Common myeloid progenitor, CD34-positive (primary cell): Measurements from ENCODE around the gene SH3BP2.

ENCODE experiments used
- CTCF ChIA-PET: fragments of 350-600 bp; sonication (Branson Sonifier 250); formaldehyde crosslinking; loops from one replicate; lab custom pipeline; 2021; ENCODE audit warnings: antibody characterized with exemption; lab: Charles Lee
- POLR2A ChIA-PET: fragments of 350-600 bp; sonication (Branson Sonifier 250); formaldehyde crosslinking; loops from one replicate; lab custom pipeline; 2021; ENCODE audit warnings: antibody characterized with exemption; lab: Charles Lee
- DNase-seq, 3 donors: peaks; one replicate each; pipeline versions ENCODE4 v3.0.0 to v3.0.0-alpha.2; 2013
- H3K27ac ChIP-seq, 2 experiments: 1 replicate in 1 of 2; 2 replicates in 1 of 2; pipeline ENCODE4 v1.7.0; 2013; ENCODE audit warnings: inconsistent platforms in 2 of 2, low read length in 2 of 2, mild to moderate bottlenecking in 2 of 2, low read depth in 1 of 2, moderate library complexity in 1 of 2; ENCODE audit not compliant: severe bottlenecking in 2 of 2, insufficient read depth in 1 of 2, poor library complexity in 1 of 2
- H3K27me3 ChIP-seq, 5 experiments: replicated peaks in 2 of 5; 1 replicate in 3 of 5; 2 replicates in 2 of 5; pipeline versions ENCODE4 v1.6.1 to v1.7.0; 2013; ENCODE audit warnings: low read length in 4 of 5, mild to moderate bottlenecking in 2 of 5, moderate library complexity in 2 of 5, inconsistent platforms in 1 of 5; ENCODE audit not compliant: insufficient read depth in 5 of 5, control insufficient read depth in 4 of 5
- H3K36me3 ChIP-seq, 4 experiments: 1 replicate in 2 of 4; 2 replicates in 2 of 4; pipeline versions ENCODE4 v1.6.1 to v1.7.0; 2013; ENCODE audit warnings: low read length in 3 of 4, control low read depth in 1 of 4, mild to moderate bottlenecking in 1 of 4; ENCODE audit not compliant: control insufficient read depth in 4 of 4, insufficient read depth in 4 of 4
- H3K4me1 ChIP-seq, 4 experiments: 1 replicate in 3 of 4; 2 replicates in 1 of 4; pipeline versions ENCODE4 v1.6.1 to v1.7.1; 2013; ENCODE audit warnings: low read length in 3 of 4, mild to moderate bottlenecking in 3 of 4, control low read depth in 1 of 4, inconsistent platforms in 1 of 4, moderate library complexity in 1 of 4; ENCODE audit not compliant: control insufficient read depth in 4 of 4, insufficient read depth in 4 of 4; ENCODE audit errors: control extremely low read depth in 1 of 4
- H3K4me3 ChIP-seq, 7 experiments: 1 replicate in 4 of 7; 2 replicates in 3 of 7; pipeline versions ENCODE4 v1.5.1 to v1.7.0; 2013; ENCODE audit warnings: mild to moderate bottlenecking in 7 of 7, low read length in 6 of 7, moderate library complexity in 6 of 7, inconsistent platforms in 2 of 7, low read depth in 2 of 7, control low read depth in 1 of 7; ENCODE audit not compliant: insufficient read depth in 4 of 7, control insufficient read depth in 1 of 7; ENCODE audit errors: extremely low read depth in 1 of 7
- H3K9me3 ChIP-seq, 5 experiments: 1 replicate in 4 of 5; 2 replicates in 1 of 5; pipeline versions ENCODE4 v1.6.1 to v1.7.1; 2013; ENCODE audit warnings: low read length in 4 of 5, mild to moderate bottlenecking in 2 of 5, inconsistent platforms in 1 of 5, low read depth in 1 of 5, moderate library complexity in 1 of 5; ENCODE audit not compliant: control insufficient read depth in 4 of 5, insufficient read depth in 2 of 5; ENCODE audit errors: control extremely low read depth in 1 of 5
- WGBS: methylation state at CpG from one replicate; pipeline ENCODE4 v1.1.5; 2013; ENCODE audit not compliant: insufficient coverage; 5-methylcytosine and 5-hydroxymethylcytosine counted together

Gene SH3BP2

DNA sequence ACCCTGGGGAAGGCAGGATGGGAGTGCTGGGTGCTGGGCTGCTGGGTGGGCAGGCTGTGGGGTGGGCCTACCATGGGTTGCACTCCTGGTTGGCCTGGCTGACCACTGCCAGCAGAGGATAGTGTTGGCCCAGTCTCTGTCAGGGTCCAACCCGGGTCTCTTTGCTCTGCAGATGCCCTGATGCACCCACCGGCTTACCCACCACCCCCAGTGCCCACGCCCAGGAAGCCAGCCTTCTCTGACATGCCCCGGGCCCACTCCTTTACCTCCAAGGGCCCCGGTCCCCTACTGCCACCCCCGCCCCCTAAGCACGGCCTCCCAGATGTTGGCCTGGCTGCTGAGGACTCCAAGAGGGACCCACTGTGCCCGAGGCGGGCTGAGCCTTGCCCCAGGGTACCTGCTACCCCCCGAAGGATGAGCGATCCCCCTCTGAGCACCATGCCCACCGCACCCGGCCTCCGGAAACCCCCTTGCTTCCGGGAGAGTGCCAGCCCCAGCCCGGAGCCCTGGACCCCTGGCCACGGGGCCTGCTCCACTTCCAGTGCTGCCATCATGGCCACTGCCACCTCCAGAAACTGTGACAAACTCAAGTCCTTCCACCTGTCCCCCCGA, 36.5 kb downstream of the SH3BP2 start:
- Histone ChIP-seq H3K4me1 (peaks cover 0 to 10% (median 5%) of the 10 kb centered on the region in 4 experiments), H3K27ac (no peak overlapping the region), H3K36me3 (peaks cover 0 to 88% (median 66%) of the 10 kb centered on the region in 4 experiments), H3K27me3 (no peaks in the 10 kb centered on the region), H3K4me3 (no peak overlapping the region), H3K9me3 (no peaks in the 10 kb centered on the region)
- CTCF ChIA-PET, result interaction anchor here (0.6 kb wide), 1 partner anchor 11 kb away, joined by 3 read pairs; no protein-coding TSS in a partner anchor
- POLR2A ChIA-PET, result no interaction called here
- DNase-seq, result no peak
- 96% methylated on average over 14 of the region's 18 CpGs for WGBS

DNA sequence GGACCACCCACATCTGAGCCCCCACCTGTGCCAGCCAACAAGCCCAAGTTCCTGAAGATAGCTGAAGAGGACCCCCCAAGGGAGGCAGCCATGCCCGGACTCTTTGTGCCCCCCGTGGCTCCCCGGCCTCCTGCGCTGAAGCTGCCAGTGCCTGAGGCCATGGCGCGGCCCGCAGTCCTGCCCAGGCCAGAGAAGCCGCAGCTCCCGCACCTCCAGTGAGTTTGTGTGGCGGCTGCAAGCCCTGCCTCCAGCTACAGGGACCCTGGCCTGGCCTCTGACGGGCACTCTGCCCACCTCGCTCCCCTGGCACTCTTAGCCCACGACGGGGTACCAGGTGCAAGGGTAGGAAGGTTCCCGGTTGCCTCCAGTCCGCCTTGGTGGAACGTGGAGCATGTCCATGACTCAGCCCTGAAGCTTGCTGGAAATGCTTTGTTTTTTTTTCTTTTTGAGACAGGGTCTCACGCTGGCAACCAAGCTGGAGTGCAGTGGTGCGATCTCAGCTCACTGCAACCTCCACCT, 37.1 kb downstream of the SH3BP2 start:
- H3K36me3 ChIP-seq, result peaks cover 0 to 83% (median 60%) of the 10 kb centered on the region in 4 experiments
- CTCF ChIA-PET, result interaction anchor here (0.6 kb wide), 1 partner anchor 12 kb away, joined by 3 read pairs; no protein-coding TSS in a partner anchor

DNA sequence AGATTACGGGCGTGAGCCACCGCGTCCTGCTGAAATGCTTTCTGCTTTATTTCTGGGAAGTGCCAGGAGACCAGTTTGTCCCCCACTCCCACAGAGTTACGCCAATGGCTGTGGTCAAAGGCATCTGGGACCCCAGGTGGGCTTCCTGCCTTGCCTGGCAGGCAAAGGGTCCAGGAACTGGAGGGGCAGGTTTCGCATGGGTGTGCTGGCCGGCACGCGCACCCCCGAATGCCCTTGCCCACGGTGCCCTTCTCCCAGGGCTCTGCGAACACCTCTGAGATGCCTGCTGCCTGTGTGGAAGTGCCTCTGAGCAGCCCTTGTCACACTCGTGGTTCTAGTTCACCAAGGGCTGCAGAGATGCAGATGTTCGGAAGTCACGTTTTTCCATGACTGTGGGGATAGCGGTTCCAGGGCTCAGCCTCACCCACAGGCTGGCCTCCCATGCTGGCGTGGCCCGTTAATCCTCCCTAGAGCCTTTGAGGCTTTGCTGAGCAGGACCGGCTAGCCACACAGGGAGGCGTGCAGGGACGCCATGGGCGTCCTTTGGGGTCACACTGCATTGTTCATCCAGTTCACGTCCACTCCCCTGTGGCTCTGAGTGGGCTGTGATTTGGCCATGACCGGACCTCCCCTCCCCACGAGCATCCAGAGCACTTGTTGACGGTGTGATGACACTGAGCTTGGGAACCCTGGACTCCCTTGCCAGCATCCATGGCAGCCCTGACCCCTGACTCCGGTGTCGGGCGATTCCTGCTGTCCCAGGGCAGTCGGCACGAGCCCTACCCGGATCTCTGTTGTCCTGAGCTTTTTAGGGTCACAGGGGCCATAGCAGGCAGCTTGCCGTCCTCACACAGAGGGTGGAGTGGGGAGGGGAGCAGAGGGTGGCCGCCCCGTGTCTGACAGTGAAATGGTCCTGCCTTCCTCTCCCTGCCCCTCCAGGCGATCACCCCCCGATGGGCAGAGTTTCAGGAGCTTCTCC, 38.0 kb downstream of the SH3BP2 start:
- POLR2A ChIA-PET, result no interaction called here
- DNase-seq, result no peak
- 94% methylated on average over 36 of the region's 37 CpGs for WGBS
- Histone ChIP-seq H3K4me1 (peaks cover 0 to 25% (median 20%) of the 10 kb centered on the region in 4 experiments), H3K27ac (no peak overlapping the region), H3K4me3 (no peak overlapping the region), H3K27me3 (no peaks in the 10 kb centered on the region), H3K36me3 (peaks cover 0 to 75% (median 51%) of the 10 kb centered on the region in 4 experiments), H3K9me3 (no peaks in the 10 kb centered on the region)
- CTCF ChIA-PET, result interaction anchor here (1.2 to 1.6 kb wide), 4 partner anchors 13 to 34 kb away, joined by 3 to 5 read pairs (median 4); no protein-coding TSS in a partner anchor

More for the DNA sequence above, 37.1 kb downstream of the SH3BP2 start:
- no peaks in the 10 kb centered on the region for H3K9me3 ChIP-seq
- POLR2A ChIA-PET, result no interaction called here
- no peaks in the 10 kb centered on the region for H3K27me3 ChIP-seq
- 98% methylated on average over 19 of the region's 19 CpGs for WGBS
- no peak for DNase-seq
- no peak overlapping the region for H3K4me3 ChIP-seq
- H3K27ac ChIP-seq, result no peak overlapping the region
- H3K4me1 ChIP-seq, result peaks cover 0 to 16% (median 11%) of the 10 kb centered on the region in 4 experiments

DNA sequence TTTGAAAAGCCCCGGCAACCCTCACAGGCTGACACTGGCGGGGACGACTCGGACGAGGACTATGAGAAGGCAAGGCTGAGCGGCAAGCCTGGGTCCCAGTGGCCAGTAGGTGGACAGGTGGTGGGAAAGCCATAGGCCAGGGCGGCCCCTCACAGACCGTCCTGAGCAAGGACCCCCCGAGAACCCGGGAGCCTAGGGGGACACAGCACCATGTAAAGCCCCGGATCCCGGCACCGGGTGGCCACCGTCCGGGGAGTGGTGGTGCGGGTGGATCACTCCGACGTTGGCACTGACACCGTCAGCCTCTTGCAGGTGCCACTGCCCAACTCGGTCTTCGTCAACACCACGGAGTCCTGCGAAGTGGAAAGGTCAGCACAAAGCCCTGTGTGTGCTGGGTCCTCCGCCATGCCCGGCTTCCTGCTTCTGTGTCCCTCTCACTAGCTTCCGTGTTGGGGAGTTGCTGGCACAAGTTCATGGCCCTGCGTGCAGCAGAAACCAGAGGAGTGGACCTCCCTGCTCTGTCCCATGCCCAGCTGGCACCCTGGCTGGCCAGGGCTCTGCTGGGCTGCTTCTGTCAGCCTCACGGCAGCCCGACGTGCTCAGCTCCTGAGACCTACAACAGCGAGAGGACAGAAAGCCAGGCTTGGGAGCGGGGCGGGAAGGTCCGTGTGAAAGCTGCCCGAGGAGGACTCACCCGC, 38.9 kb downstream of the SH3BP2 start:
- H3K4me1 ChIP-seq, result peaks cover 4 to 33% (median 28%) of the 10 kb centered on the region in 4 experiments
- no peaks in the 10 kb centered on the region for H3K27me3 ChIP-seq
- CTCF ChIA-PET, result interaction anchor here (1.2 to 1.6 kb wide), 4 partner anchors 13 to 35 kb away, joined by 3 to 5 read pairs (median 4); no protein-coding TSS in a partner anchor
- DNase-seq, result no peak
- H3K27ac ChIP-seq, result no peak overlapping the region
- 96% methylated on average over 34 of the region's 36 CpGs for WGBS
- no peaks in the 10 kb centered on the region for H3K9me3 ChIP-seq
- H3K36me3 ChIP-seq, result peaks cover 0 to 80% (median 47%) of the 10 kb centered on the region in 4 experiments
- H3K4me3 ChIP-seq, result no peak overlapping the region
- POLR2A ChIA-PET, result no interaction called here

DNA sequence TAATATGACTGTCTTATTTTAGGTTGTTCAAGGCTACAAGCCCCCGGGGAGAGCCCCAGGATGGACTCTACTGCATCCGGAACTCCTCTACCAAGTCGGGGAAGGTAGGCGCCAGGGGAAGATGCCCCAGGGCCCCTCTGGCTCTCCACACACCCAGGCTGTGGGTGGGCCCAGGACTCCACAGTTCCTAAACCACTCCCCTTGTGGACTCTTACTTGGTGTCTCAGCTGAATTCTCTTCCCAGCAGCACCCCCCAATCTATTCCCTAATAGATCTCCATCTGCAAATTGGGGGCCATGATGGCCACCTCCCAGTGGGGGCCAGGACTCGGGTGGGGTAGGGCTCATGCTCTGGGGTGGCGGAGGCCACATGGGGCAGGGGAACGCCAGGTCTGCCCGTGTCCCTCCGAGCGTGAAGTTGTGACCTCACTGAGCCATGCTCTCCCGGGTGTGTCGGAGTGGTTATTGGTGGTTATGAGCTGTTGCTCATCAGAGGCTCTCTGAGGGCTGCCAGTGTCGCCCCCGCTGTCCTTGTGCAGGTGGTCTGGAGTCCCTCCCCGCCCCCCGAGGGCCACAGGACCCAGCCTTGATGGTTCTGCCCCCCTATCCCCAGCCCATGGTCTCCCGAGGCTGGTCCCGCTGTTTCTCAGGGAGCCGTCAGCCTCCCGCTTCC, 39.6 kb downstream of the SH3BP2 start:
- no peak for DNase-seq
- ChIA-PET POLR2A (no interaction called here), CTCF (interaction anchor here (1.2 to 1.6 kb wide), 3 partner anchors 15 to 36 kb away, joined by 3 to 5 read pairs (median 4); no protein-coding TSS in a partner anchor)
- Histone ChIP-seq H3K27me3 (no peaks in the 10 kb centered on the region), H3K4me1 (peaks cover 7 to 40% (median 35%) of the 10 kb centered on the region in 4 experiments), H3K4me3 (no peak overlapping the region), H3K9me3 (no peaks in the 10 kb centered on the region), H3K27ac (no peak overlapping the region), H3K36me3 (peaks cover 0 to 73% (median 41%) of the 10 kb centered on the region in 4 experiments)
- WGBS, result 88% methylated on average over 9 of the region's 20 CpGs

DNA sequence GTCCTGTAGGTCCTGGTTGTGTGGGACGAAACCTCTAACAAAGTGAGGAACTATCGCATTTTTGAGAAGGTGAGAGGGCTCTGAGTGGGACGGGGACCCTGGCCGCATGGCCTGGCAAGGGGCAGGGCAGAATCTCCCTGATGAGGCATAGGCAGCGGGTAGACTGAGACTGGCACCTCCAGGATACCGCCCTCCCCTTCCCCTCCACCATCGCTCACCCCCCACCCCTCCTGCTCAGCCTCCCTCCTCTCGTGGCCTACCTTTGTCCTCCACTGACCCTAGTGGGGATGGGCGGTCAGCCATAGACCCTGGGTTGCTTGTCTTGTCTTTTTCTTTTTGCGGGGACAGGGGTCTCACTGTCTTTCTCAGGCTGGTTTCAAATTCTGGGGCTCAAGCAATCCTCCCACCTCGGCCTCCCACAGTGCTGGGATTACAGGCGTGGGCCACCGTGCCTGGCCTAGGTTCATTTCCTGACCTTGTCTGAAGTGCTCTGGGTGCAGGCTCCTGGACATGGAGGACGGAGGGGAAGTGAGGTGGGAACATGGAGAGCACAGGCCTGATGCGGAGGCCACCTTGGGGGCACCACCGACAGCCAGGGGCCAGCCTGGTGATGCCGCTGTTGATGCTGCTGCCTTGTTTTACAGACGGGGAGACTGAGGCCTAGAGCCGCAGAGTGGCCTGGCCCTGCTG, 40.2 kb downstream of the SH3BP2 start:
- no peak overlapping the region for H3K4me3 ChIP-seq
- peaks cover 7 to 47% (median 42%) of the 10 kb centered on the region in 4 experiments for H3K4me1 ChIP-seq
- ChIA-PET CTCF (interaction anchor here (1.5 kb wide), 1 partner anchor 11 kb away, joined by 6 read pairs; no protein-coding TSS in a partner anchor), POLR2A (no interaction called here)
- peaks cover 0 to 67% (median 38%) of the 10 kb centered on the region in 4 experiments for H3K36me3 ChIP-seq
- DNase-seq, result no peak
- no peaks in the 10 kb centered on the region for H3K27me3 ChIP-seq
- H3K9me3 ChIP-seq, result no peaks in the 10 kb centered on the region
- H3K27ac ChIP-seq, result no peak overlapping the region
- 97% methylated on average over 13 of the region's 19 CpGs for WGBS
